ENCODE measurements around the gene MTHFS.

- TF ChIP-seq CTCF (IDR thresholded peaks at IDR 0.05) (no peak), POLR2A (IDR thresholded peaks at IDR 0.05) (no peak)
Observed at GRCh38 chr15:79887054-79887930, 9.5 kb downstream of the MTHFS start.
